Neuron (in vitro differentiated cells): Measurements from ENCODE around the gene RALGDS.
"Not testable (repeated sequence)": the region's sequence is repeated elsewhere in the genome, so short reads cannot be mapped to it uniquely, and the experiment has no call there.

ENCODE experiments used
- H2AFZ ChIP-seq: one replicate; pipeline ENCODE4 v1.6.1; 2013; ENCODE audit warnings: low read depth, mild to moderate bottlenecking, inconsistent platforms, low read length, moderate library complexity
- H3K27me3 ChIP-seq: one replicate; pipeline ENCODE4 v1.6.1; 2013; ENCODE audit warnings: low read length; ENCODE audit not compliant: insufficient read depth
- H3K36me3 ChIP-seq: one replicate; pipeline ENCODE4 v1.6.1; 2013; ENCODE audit warnings: low read length; ENCODE audit not compliant: insufficient read depth
- H3K4me1 ChIP-seq: one replicate; pipeline ENCODE4 v1.6.1; 2013; ENCODE audit warnings: low read length; ENCODE audit not compliant: insufficient read depth
- H3K4me3 ChIP-seq: 2 replicates; pipeline ENCODE4 v1.5.1; 2013; ENCODE audit warnings: mild to moderate bottlenecking, low read length, moderate library complexity
- H3K9me3 ChIP-seq: one replicate; pipeline ENCODE4 v1.6.1; 2013; ENCODE audit warnings: low read length

Gene RALGDS

GRCh38 chr9:133098104-133098754, 22.8 kb downstream of the RALGDS start:
- peaks cover 34% of the 10 kb centered on the region for H3K9me3 ChIP-seq
- H3K4me3 ChIP-seq, result no peak overlapping the region
- no peaks in the 10 kb centered on the region for H3K27me3 ChIP-seq
- H3K36me3 ChIP-seq, result peaks cover 70% of the 10 kb centered on the region
- H3K4me1 ChIP-seq, result no peaks in the 10 kb centered on the region
- H2AFZ ChIP-seq, result no peak overlapping the region

- no peak overlapping the region for H3K4me3 ChIP-seq
- H3K27me3 ChIP-seq, result no peaks in the 10 kb centered on the region
- H3K4me1 ChIP-seq, result no peaks in the 10 kb centered on the region
- peaks cover 34% of the 10 kb centered on the region for H3K9me3 ChIP-seq
- H3K36me3 ChIP-seq, result peaks cover 37% of the 10 kb centered on the region
- H2AFZ ChIP-seq, result no peak overlapping the region
These were observed 26.1 kb downstream of the RALGDS start for GRCh38 chr9:133094842-133095393.

- H3K4me1 ChIP-seq, H3K27me3 ChIP-seq, H3K4me3 ChIP-seq, H2AFZ ChIP-seq: not testable (repeated sequence)
- Histone ChIP-seq H3K36me3 (peaks cover 32% of the 10 kb centered on the region), H3K9me3 (peaks cover 34% of the 10 kb centered on the region)
These were observed 26.7 kb downstream of the RALGDS start for GRCh38 chr9:133094351-133094750.

- Histone ChIP-seq H2AFZ (no peak overlapping the region), H3K9me3 (peaks cover 6% of the 10 kb centered on the region), H3K27me3 (no peaks in the 10 kb centered on the region), H3K4me3 (no peak overlapping the region), H3K36me3 (no peaks in the 10 kb centered on the region), H3K4me1 (no peaks in the 10 kb centered on the region)
These were observed 30.2 kb downstream of the RALGDS start for GRCh38 chr9:133090752-133091385.

GRCh38 chr9:133090187-133090586, 30.9 kb downstream of the RALGDS start:
- Histone ChIP-seq H3K36me3 (no peaks in the 10 kb centered on the region), H3K4me3 (no peak overlapping the region), H3K9me3 (peaks cover 2% of the 10 kb centered on the region), H3K27me3 (no peaks in the 10 kb centered on the region), H2AFZ (no peak overlapping the region), H3K4me1 (no peaks in the 10 kb centered on the region)

GRCh38 chr9:133089271-133089671, 31.8 kb downstream of the RALGDS start:
- no peaks in the 10 kb centered on the region for H3K4me1 ChIP-seq
- H3K27me3 ChIP-seq, result no peaks in the 10 kb centered on the region
- no peak overlapping the region for H3K4me3 ChIP-seq
- H3K9me3 ChIP-seq, result no peaks in the 10 kb centered on the region
- H3K36me3 ChIP-seq, result no peaks in the 10 kb centered on the region
- no peak overlapping the region for H2AFZ ChIP-seq

- Histone ChIP-seq H3K36me3 (no peaks in the 10 kb centered on the region), H2AFZ (no peak overlapping the region), H3K9me3 (no peaks in the 10 kb centered on the region), H3K4me3 (no peak overlapping the region), H3K27me3 (no peaks in the 10 kb centered on the region), H3K4me1 (no peaks in the 10 kb centered on the region)
These were observed 32.3 kb downstream of the RALGDS start for GRCh38 chr9:133088756-133089155.

GRCh38 chr9:133088146-133088750, 32.8 kb downstream of the RALGDS start:
- Histone ChIP-seq H3K36me3 (no peaks in the 10 kb centered on the region), H2AFZ (no peak overlapping the region), H3K27me3 (no peaks in the 10 kb centered on the region), H3K9me3 (no peaks in the 10 kb centered on the region), H3K4me1 (no peaks in the 10 kb centered on the region), H3K4me3 (no peak overlapping the region)

GRCh38 chr9:133087429-133088145, 33.5 kb downstream of the RALGDS start:
- no peak overlapping the region for H2AFZ ChIP-seq
- no peak overlapping the region for H3K4me3 ChIP-seq
- H3K4me1 ChIP-seq, result no peaks in the 10 kb centered on the region
- no peaks in the 10 kb centered on the region for H3K9me3 ChIP-seq
- H3K36me3 ChIP-seq, result no peaks in the 10 kb centered on the region
- no peaks in the 10 kb centered on the region for H3K27me3 ChIP-seq

- H3K27me3 ChIP-seq, result no peaks in the 10 kb centered on the region
- H3K4me3 ChIP-seq, result no peak overlapping the region
- no peak overlapping the region for H2AFZ ChIP-seq
- H3K9me3 ChIP-seq, result no peaks in the 10 kb centered on the region
- no peaks in the 10 kb centered on the region for H3K36me3 ChIP-seq
- H3K4me1 ChIP-seq, result no peaks in the 10 kb centered on the region
These were observed 34.1 kb downstream of the RALGDS start for GRCh38 chr9:133086894-133087293.

- not testable (repeated sequence) for H3K9me3 ChIP-seq, H2AFZ ChIP-seq, H3K36me3 ChIP-seq, H3K27me3 ChIP-seq, H3K4me3 ChIP-seq, H3K4me1 ChIP-seq
These were observed 34.7 kb downstream of the RALGDS start for GRCh38 chr9:133086212-133086860.

- not testable (repeated sequence) for H3K9me3 ChIP-seq, H2AFZ ChIP-seq
These were observed 37.4 kb downstream of the RALGDS start for GRCh38 chr9:133083688-133084087.

More at GRCh38 chr9:133083688-133084087, 37.4 kb downstream of the RALGDS start:
- H3K4me1 ChIP-seq, H3K27me3 ChIP-seq, H3K4me3 ChIP-seq, H3K36me3 ChIP-seq: not testable (repeated sequence)
